HG03457 (cell line): ENCODE results near the gene WNT2.
"Not testable (repeated sequence)": the region's sequence is repeated elsewhere in the genome, so short reads cannot be mapped to it uniquely, and the experiment has no call there.

Experiments used
- ATAC-seq: cut with Tn5 transposase; IDR thresholded peaks from one replicate; pipeline ENCODE4 v1.9.1; 2021; ENCODE audit warnings: moderate number of reproducible peaks; ENCODE audit not compliant: unreplicated experiment

Gene WNT2

GRCh38 chr7:117270371-117270770 lies 52.5 kb downstream of the WNT2 start:
- ATAC-seq, result no peak

GRCh38 chr7:117269886-117270285 lies 53.0 kb downstream of the WNT2 start:
- no peak for ATAC-seq

GRCh38 chr7:117269417-117269816 lies 53.4 kb downstream of the WNT2 start:
- ATAC-seq, result no peak

GRCh38 chr7:117264716-117265115 lies 58.1 kb downstream of the WNT2 start:
- ATAC-seq, result no peak

GRCh38 chr7:117262546-117262945 lies 60.3 kb downstream of the WNT2 start:
- no peak for ATAC-seq

- no peak for ATAC-seq
Observed at GRCh38 chr7:117259615-117260014, 63.2 kb downstream of the WNT2 start.

GRCh38 chr7:117251687-117252086 lies 71.2 kb downstream of the WNT2 start:
- ATAC-seq, result no peak

- ATAC-seq, result no peak
Observed at GRCh38 chr7:117250801-117251200, 72.1 kb downstream of the WNT2 start.

- ATAC-seq, result no peak
Observed at GRCh38 chr7:117250245-117250644, 72.6 kb downstream of the WNT2 start.

- ATAC-seq, result no peak
Observed at GRCh38 chr7:117249696-117250095, 73.2 kb downstream of the WNT2 start.

- no peak for ATAC-seq
Observed at GRCh38 chr7:117248829-117249228, 74.0 kb downstream of the WNT2 start.

GRCh38 chr7:117247809-117248208 lies 75.0 kb downstream of the WNT2 start:
- no peak for ATAC-seq

GRCh38 chr7:117245703-117246102 lies 77.2 kb downstream of the WNT2 start:
- ATAC-seq, result not testable (repeated sequence)

- no peak for ATAC-seq
Observed at GRCh38 chr7:117243390-117243789, 79.5 kb downstream of the WNT2 start.

- ATAC-seq, result no peak
Observed at GRCh38 chr7:117241088-117241487, 81.8 kb downstream of the WNT2 start.

GRCh38 chr7:117238937-117239336 lies 83.9 kb downstream of the WNT2 start:
- no peak for ATAC-seq

- no peak for ATAC-seq
Observed at GRCh38 chr7:117238472-117238871, 84.4 kb downstream of the WNT2 start.

- ATAC-seq, result no peak
Observed at GRCh38 chr7:117237646-117238045, 85.2 kb downstream of the WNT2 start.

- no peak for ATAC-seq
Observed at GRCh38 chr7:117231047-117231359, 91.9 kb downstream of the WNT2 start.

GRCh38 chr7:117230276-117231046 lies 92.4 kb downstream of the WNT2 start:
- peak; percentile 69 for ATAC-seq

- no peak for ATAC-seq
Observed at GRCh38 chr7:117229350-117229749, 93.5 kb downstream of the WNT2 start.

- ATAC-seq, result no peak
Observed at GRCh38 chr7:117227091-117227490, 95.8 kb downstream of the WNT2 start.

- no peak for ATAC-seq
Observed at GRCh38 chr7:117225536-117225935, 97.3 kb downstream of the WNT2 start.
